ENCODE results near the gene MVB12B. TPM values are rescaled to one million over a fixed set of nuclear protein-coding genes. Genes with fewer than 3 reads are reported as not detected.

Gene MVB12B
- total and polyA plus RNA-seq, 2 donors from 2014 or later: 4.5 to 12.3 TPM

DNA sequence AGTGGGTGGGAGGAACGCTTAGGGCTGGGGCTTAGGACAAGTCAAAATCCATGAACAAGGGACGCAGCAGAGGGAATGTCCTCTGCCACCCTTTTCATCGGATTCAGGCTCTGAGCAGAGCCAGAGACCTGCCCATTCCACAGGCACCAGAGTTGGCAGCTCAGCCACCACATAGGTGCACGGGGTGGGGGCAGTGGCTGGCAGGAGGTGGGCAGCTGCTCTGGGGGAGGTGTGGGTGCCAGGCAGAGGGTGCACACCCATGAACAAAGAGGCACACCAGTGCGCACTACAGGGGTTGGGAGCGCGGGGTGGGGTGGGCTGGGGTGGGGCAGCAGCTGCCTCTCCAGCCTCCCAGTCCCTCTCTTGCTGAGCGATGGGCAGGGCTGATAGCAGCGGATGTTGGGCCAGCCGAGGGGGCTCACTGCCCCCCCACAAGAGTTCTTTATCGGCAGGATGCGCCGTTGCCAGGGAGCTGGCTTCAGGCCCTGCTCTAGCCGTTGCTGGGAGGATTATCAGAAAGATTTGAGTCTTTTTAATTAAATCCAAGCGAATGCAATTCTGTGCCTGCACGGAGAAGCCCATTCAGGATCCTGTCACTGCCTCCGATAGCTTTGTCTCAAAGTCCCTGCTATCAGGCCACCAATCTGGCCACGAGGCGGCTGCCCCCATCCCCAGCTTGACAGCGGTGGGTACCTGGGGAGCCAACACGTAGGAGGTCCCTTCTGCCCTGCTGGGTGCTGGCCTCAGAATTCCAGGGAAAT lies 222.8 kb downstream of the MVB12B start:
- Histone ChIP-seq H3K27me3 (ENCODE audit: control insufficient read depth, insufficient read depth, low read length) (no peaks in the 10 kb centered on the region), H3K9ac (ENCODE audit: low read length in 3 of 3) (no peak overlapping the region), H3K27ac (ENCODE audit: low read depth in 2 of 2, low read length in 2 of 2) (no peak overlapping the region), H3K4me3 (ENCODE audit: low read length in 3 of 3) (no peak overlapping the region), H3K9me3 (ENCODE audit: control insufficient read depth in 2 of 3, insufficient read depth in 1 of 3, low read length in 3 of 3) (no peaks in the 10 kb centered on the region), H3K36me3 (ENCODE audit: control insufficient read depth in 2 of 3, insufficient read depth in 3 of 3, low read length in 3 of 3) (no peaks in the 10 kb centered on the region), H3K4me1 (ENCODE audit: control insufficient read depth in 2 of 3, insufficient read depth in 2 of 3, low read depth in 1 of 3, low read length in 3 of 3) (no peaks in the 10 kb centered on the region)
- DNase-seq (peak in 1 of 5 donors; percentile 62), FAIRE-seq (no peak)
- TF ChIP-seq, protein P1, sequence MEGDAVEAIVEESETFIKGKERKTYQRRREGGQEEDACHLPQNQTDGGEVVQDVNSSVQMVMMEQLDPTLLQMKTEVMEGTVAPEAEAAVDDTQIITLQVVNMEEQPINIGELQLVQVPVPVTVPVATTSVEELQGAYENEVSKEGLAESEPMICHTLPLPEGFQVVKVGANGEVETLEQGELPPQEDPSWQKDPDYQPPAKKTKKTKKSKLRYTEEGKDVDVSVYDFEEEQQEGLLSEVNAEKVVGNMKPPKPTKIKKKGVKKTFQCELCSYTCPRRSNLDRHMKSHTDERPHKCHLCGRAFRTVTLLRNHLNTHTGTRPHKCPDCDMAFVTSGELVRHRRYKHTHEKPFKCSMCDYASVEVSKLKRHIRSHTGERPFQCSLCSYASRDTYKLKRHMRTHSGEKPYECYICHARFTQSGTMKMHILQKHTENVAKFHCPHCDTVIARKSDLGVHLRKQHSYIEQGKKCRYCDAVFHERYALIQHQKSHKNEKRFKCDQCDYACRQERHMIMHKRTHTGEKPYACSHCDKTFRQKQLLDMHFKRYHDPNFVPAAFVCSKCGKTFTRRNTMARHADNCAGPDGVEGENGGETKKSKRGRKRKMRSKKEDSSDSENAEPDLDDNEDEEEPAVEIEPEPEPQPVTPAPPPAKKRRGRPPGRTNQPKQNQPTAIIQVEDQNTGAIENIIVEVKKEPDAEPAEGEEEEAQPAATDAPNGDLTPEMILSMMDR (IDR thresholded peaks at IDR 0.05; ENCODE audit: borderline replicate concordance, extremely low read depth, insufficient read depth): no peak
- intact Hi-C loops (cut with DNase I): no loop called here

- no peak for FAIRE-seq
These were observed 224.3 kb downstream of the MVB12B start for GRCh38 chr9:126550891-126551351.

DNA sequence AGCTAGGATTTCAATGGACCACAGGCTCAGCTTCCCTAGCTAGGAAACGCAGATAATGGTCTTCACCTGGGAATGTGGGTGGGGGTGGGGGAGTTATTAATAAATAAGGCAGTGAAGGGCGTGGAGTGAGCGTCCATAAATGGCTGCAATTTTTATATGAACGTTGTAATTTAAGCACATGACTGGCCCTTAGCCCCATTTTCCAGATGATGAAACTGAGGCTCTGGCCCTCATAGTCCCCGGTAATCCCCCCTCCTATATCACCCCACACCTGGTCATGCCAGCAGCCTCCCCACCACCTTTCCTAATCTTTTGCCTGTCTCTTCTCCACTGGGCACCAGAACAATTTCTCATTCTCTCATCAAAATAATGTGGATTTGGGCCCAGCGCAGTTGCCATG lies 225.2 kb downstream of the MVB12B start:
- Histone ChIP-seq H3K36me3 (ENCODE audit: control insufficient read depth in 2 of 3, insufficient read depth in 3 of 3, low read length in 3 of 3) (no peaks in the 10 kb centered on the region), H3K9me3 (ENCODE audit: control insufficient read depth in 2 of 3, insufficient read depth in 1 of 3, low read length in 3 of 3) (no peaks in the 10 kb centered on the region), H3K9ac (ENCODE audit: low read length in 3 of 3) (no peak overlapping the region), H3K4me3 (ENCODE audit: low read length in 3 of 3) (no peak overlapping the region), H3K27me3 (ENCODE audit: control insufficient read depth, insufficient read depth, low read length) (no peaks in the 10 kb centered on the region), H3K27ac (ENCODE audit: low read depth in 2 of 2, low read length in 2 of 2) (no peak overlapping the region), H3K4me1 (ENCODE audit: control insufficient read depth in 2 of 3, insufficient read depth in 2 of 3, low read depth in 1 of 3, low read length in 3 of 3) (no peaks in the 10 kb centered on the region)
- no peak for DNase-seq
- intact Hi-C loops (cut with DNase I): no loop called here
- no peak for FAIRE-seq
- TF ChIP-seq, protein P1 (IDR thresholded peaks at IDR 0.05; ENCODE audit: borderline replicate concordance, extremely low read depth, insufficient read depth): no peak

More at GRCh38 chr9:126550891-126551351, 224.3 kb downstream of the MVB12B start:
- peak in 4 of 5 donors; percentile 35 to 55 (median 42) for DNase-seq
- intact Hi-C loops (cut with DNase I): no loop called here
- Histone ChIP-seq H3K9ac (ENCODE audit: low read length in 3 of 3) (no peak overlapping the region), H3K27me3 (ENCODE audit: control insufficient read depth, insufficient read depth, low read length) (no peaks in the 10 kb centered on the region), H3K4me1 (ENCODE audit: control insufficient read depth in 2 of 3, insufficient read depth in 2 of 3, low read depth in 1 of 3, low read length in 3 of 3) (no peaks in the 10 kb centered on the region), H3K4me3 (ENCODE audit: low read length in 3 of 3) (no peak overlapping the region), H3K9me3 (ENCODE audit: control insufficient read depth in 2 of 3, insufficient read depth in 1 of 3, low read length in 3 of 3) (no peaks in the 10 kb centered on the region), H3K27ac (ENCODE audit: low read depth in 2 of 2, low read length in 2 of 2) (no peak overlapping the region), H3K36me3 (ENCODE audit: control insufficient read depth in 2 of 3, insufficient read depth in 3 of 3, low read length in 3 of 3) (no peaks in the 10 kb centered on the region)
- TF ChIP-seq, protein P1 (IDR thresholded peaks at IDR 0.05; ENCODE audit: borderline replicate concordance, extremely low read depth, insufficient read depth): no peak

All from kidney (tissue), 14 donors.